Activated T-cell treated with anti-CD3 and anti-CD28 coated beads for 1 hour (primary cell): ENCODE measurements around the gene ZP1.

Source experiments
- DNase-seq: peaks from one replicate; pipeline ENCODE4 v3.0.0-alpha.2; 2020; ENCODE audit warnings: low read depth

ZP1 gene

GRCh38 chr11:60910281-60910687 lies 42.9 kb downstream of the ZP1 start:
- DNase-seq, result no peak

GRCh38 chr11:60910711-60911380 lies 43.5 kb downstream of the ZP1 start:
- no peak for DNase-seq

- no peak for DNase-seq
Observed at GRCh38 chr11:60912223-60912850, 45.0 kb downstream of the ZP1 start.

- no peak for DNase-seq
Observed at GRCh38 chr11:60912851-60913528, 45.6 kb downstream of the ZP1 start.

GRCh38 chr11:60913793-60914632 lies 46.7 kb downstream of the ZP1 start, which contains the start of gene TMEM109:
TSS of gene TMEM109 (plus strand) at chr11:60914158. CDS start at chr11:60919694, 5,536 bp downstream.
- DNase-seq, result peak; percentile 83

- DNase-seq, result no peak
Observed at GRCh38 chr11:60914633-60915247, 47.4 kb downstream of the ZP1 start.

GRCh38 chr11:60915248-60915914 lies 48.0 kb downstream of the ZP1 start:
- DNase-seq, result peak; percentile 55

- DNase-seq, result no peak
Observed at GRCh38 chr11:60916669-60917206, 49.4 kb downstream of the ZP1 start.

GRCh38 chr11:60917267-60917666 lies 49.9 kb downstream of the ZP1 start:
- no peak for DNase-seq

- DNase-seq, result no peak
Observed at GRCh38 chr11:60918251-60918938, 51.1 kb downstream of the ZP1 start.

GRCh38 chr11:60918939-60919265 lies 51.6 kb downstream of the ZP1 start:
- DNase-seq, result no peak

GRCh38 chr11:60919320-60919719 lies 52.0 kb downstream of the ZP1 start:
- DNase-seq, result no peak

GRCh38 chr11:60919956-60920355 lies 52.6 kb downstream of the ZP1 start:
- DNase-seq, result no peak

- DNase-seq, result no peak
Observed at GRCh38 chr11:60921259-60921658, 53.9 kb downstream of the ZP1 start.

- no peak for DNase-seq
Observed at GRCh38 chr11:60921777-60922335, 54.5 kb downstream of the ZP1 start.

GRCh38 chr11:60922906-60923305 lies 55.6 kb downstream of the ZP1 start:
- no peak for DNase-seq

GRCh38 chr11:60923326-60923725 lies 56.0 kb downstream of the ZP1 start:
- no peak for DNase-seq

- DNase-seq, result no peak
Observed at GRCh38 chr11:60923800-60924109, 56.4 kb downstream of the ZP1 start.

GRCh38 chr11:60924110-60924905 lies 57.0 kb downstream of the ZP1 start, which contains the start of gene TMEM132A:
TSS of gene TMEM132A (plus strand) at chr11:60924460. CDS start at chr11:60924634, 174 bp downstream.
- DNase-seq, result no peak
